Testis (tissue), 3 donors: ENCODE data around the gene ABHD11. TPM values are rescaled to one million over a fixed set of nuclear protein-coding genes. Genes with fewer than 3 reads are reported as not detected.

ENCODE experiments used
- DNase-seq: peaks from one replicate; pipeline ENCODE4 v3.0.0-alpha.2; 2019
- H3K27ac ChIP-seq, 2 donors: fragments of 200-600 bp; sonication (generic); one replicate each; pipeline ENCODE4 v1.5.1; 2019
- H3K27me3 ChIP-seq: fragments of 200-600 bp; sonication (generic); one replicate; pipeline ENCODE4 v1.5.1; 2019
- H3K36me3 ChIP-seq: fragments of 200-600 bp; sonication (generic); one replicate; pipeline ENCODE4 v1.5.1; 2017; ENCODE audit warnings: low read depth; ENCODE audit errors: missing control alignments
- H3K4me1 ChIP-seq: fragments of 200-600 bp; sonication (generic); one replicate; pipeline ENCODE4 v1.5.1; 2019
- H3K4me3 ChIP-seq, 2 donors: fragments of 200-600 bp; sonication (generic); one replicate each; pipeline ENCODE4 v1.5.1; 2017 to 2019
- H3K9me3 ChIP-seq: fragments of 200-600 bp; sonication (generic); one replicate; pipeline ENCODE4 v1.5.1; 2017
- CTCF ChIP-seq, 3 experiments: fragments of 450-650 bp in 2 of 3; fragments of 200-600 bp in 1 of 3; sonication (generic) in 1 of 3; IDR thresholded peaks; one replicate each; pipeline ENCODE4 v1.5.1; 2016 to 2019; ENCODE audit warnings: antibody characterized with exemption in 3 of 3, mild to moderate bottlenecking in 2 of 3, moderate library complexity in 1 of 3
- POLR2A ChIP-seq: fragments of 450-650 bp; IDR thresholded peaks from one replicate; pipeline ENCODE4 v1.6.1; 2017; ENCODE audit warnings: antibody characterized with exemption, mild to moderate bottlenecking, moderate library complexity
- WGBS, 2 donors: methylation state at CpG; one replicate each; pipeline ENCODE4 v1.1.5; 2018; 5-methylcytosine and 5-hydroxymethylcytosine counted together
- intact Hi-C: fragments of 100-400 bp; cut with DNase I; formaldehyde crosslinking; loops from one replicate; pipeline ENCODE4 v1.15.1; 2023; ENCODE audit warnings: low total_unique reads
- polyA plus RNA-seq: library from polyadenylated mRNA; stranded (reverse); fragments of 350-450 nt; fragmentation: Illumina TruSeq; extraction: RNeasy Lipid Tissue Mini Kit (QIAGEN cat#74804); gene quantifications from one replicate; pipeline ENCODE4 v1.2.3, GENCODE V29; 2014; ENCODE audit warnings: low read depth, low replicate concordance; ENCODE audit not compliant: insufficient read depth
- total RNA-seq, 2 donors: library from RNA; depleted of rRNA; stranded (reverse); fragments of >200 nt; gene quantifications; one replicate each; pipeline ENCODE4 v1.2.3, GENCODE V29; 2016

The ABHD11 gene
- total and polyA plus RNA-seq, 3 donors from 2014 or later: 21.6 to 33.1 (median 29.0) TPM

GRCh38 chr7:73761854-73762658, 23.5 kb upstream of the ABHD11 start:
- no peaks in the 10 kb centered on the region for H3K27me3 ChIP-seq
- H3K4me1 ChIP-seq: no peaks in the 10 kb centered on the region
- DNase-seq: no peak
- no peaks in the 10 kb centered on the region for H3K9me3 ChIP-seq
- H3K36me3 ChIP-seq: no peaks in the 10 kb centered on the region
- intact Hi-C loops: no loop called here
- no peak overlapping the region for H3K27ac ChIP-seq
- TF ChIP-seq POLR2A (no peak), CTCF (IDR thresholded peaks at IDR 0.05) (no peak)
- H3K4me3 ChIP-seq: no peak overlapping the region
- WGBS, 2 donors: 72 to 73% methylated on average over 8 of the region's 8 CpGs

GRCh38 chr7:73758581-73759138, 20.1 kb upstream of the ABHD11 start:
- intact Hi-C loops: loop anchor here (10.0 kb wide), 1 partner anchor 66 kb away; no protein-coding TSS in a partner anchor
- H3K36me3 ChIP-seq: no peaks in the 10 kb centered on the region
- H3K9me3 ChIP-seq: no peaks in the 10 kb centered on the region
- no peak overlapping the region for H3K4me3 ChIP-seq
- no peak overlapping the region for H3K27ac ChIP-seq
- H3K27me3 ChIP-seq: no peaks in the 10 kb centered on the region
- H3K4me1 ChIP-seq: no peaks in the 10 kb centered on the region
- TF ChIP-seq POLR2A (no peak), CTCF (IDR thresholded peaks at IDR 0.05) (no peak)
- no peak for DNase-seq
- 71 to 80% methylated on average over 4 to 7 of the region's 7 CpGs for WGBS, 2 donors

- Histone ChIP-seq H3K9me3 (no peaks in the 10 kb centered on the region), H3K4me3 (no peak overlapping the region), H3K27me3 (no peaks in the 10 kb centered on the region), H3K36me3 (no peaks in the 10 kb centered on the region), H3K4me1 (no peaks in the 10 kb centered on the region), H3K27ac (no peak overlapping the region)
- no peak for TF ChIP-seq POLR2A
- TF ChIP-seq CTCF (IDR thresholded peaks at IDR 0.05): no peak
- intact Hi-C loops: loop anchor here (10.0 kb wide), 1 partner anchor 75 kb away; no protein-coding TSS in a partner anchor
- DNase-seq: no peak
- WGBS, 2 donors: 66 to 73% methylated on average over 16 of the region's 16 CpGs
Observed at GRCh38 chr7:73749931-73750776, 11.6 kb upstream of the ABHD11 start.

GRCh38 chr7:73746378-73746777, 7.8 kb upstream of the ABHD11 start:
- Histone ChIP-seq H3K9me3 (no peaks in the 10 kb centered on the region), H3K27ac (no peak overlapping the region), H3K4me3 (no peak overlapping the region), H3K36me3 (no peaks in the 10 kb centered on the region), H3K27me3 (no peaks in the 10 kb centered on the region), H3K4me1 (no peaks in the 10 kb centered on the region)
- WGBS, 2 donors: 78 to 83% methylated on average over 4 of the region's 4 CpGs
- no peak for DNase-seq
- intact Hi-C loops: no loop called here
- TF ChIP-seq POLR2A (no peak), CTCF (IDR thresholded peaks at IDR 0.05) (no peak)
